ENCODE measurements around the gene TMC7. TPM values are rescaled to one million over a fixed set of nuclear protein-coding genes. Genes with fewer than 3 reads are reported as not detected.

The TMC7 gene
- under 1 TPM; 0.67 to 0.69 TPM for total RNA-seq

DNA sequence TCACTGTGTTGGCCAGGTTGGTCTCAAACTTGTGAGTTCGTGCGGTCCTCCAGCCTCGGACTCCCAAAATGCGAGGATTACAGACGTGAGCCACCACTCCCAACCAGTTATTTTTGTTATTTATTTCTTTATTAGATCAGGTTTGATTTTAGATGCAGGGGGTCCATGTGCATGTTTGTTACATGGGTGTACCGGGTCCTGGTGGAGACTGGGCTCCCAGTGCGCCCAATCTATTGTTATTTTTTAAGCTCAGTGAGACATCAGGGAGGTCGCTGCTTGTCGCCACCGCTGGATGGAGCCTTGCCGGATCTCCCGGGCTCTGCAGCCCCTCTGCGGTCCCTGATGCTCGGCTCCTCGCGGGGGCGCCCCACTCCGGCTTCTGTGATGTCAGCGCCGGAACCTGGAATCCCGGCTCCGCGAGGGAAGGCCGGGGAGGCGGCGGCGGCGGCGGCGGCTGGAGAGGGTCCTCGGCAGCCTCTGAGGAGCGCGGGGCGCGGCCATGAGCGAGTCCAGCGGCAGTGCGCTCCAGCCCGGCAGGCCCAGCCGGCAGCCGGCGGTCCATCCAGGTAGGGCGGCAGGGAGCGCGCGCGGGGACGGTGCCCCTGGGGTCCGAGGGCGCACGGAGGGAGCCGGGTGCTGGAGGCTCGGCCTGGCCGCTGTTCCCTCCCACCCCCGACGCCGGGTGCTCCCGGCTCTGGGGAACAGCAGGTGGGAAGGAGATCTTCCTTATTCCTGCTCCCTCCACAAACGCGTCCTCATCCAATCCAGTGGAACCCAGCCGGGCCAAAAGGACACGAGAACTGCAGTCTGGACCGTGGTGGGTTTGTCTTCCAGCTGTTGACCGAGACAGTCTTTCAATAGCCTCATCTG is at the start of gene TMC7:
TSS of gene TMC7 (plus strand) at position 370 of the 870 bp plus-strand sequence. CDS start at position 500, 130 bp downstream.

GRCh38 chr16:19067349-19068236 is 83.9 kb downstream of the TMC7 start, which contains the start of gene COQ7:
Gene COQ7, plus strand, starts transcription at chr16:19067614. Its CDS starts 51 bp downstream, at chr16:19067665.

Small RNA genes lying within 50 kb of the gene (small RNA-seq; reads per million reads assigned to genes)
- gene RNU6-1340P, result 0.35 to 0.51 reads per million in 2 donors

Other genes starting within 250 kb of the TMC7 start
- 100 to 1,000 TPM; 453 to 843 TPM for gene RPS15A, start 193.6 kb upstream of the TMC7 start, total RNA-seq
- 100 to 1,000 TPM; 401 to 524 TPM for gene ARL6IP1, start 182.4 kb upstream of the TMC7 start, total RNA-seq
- 10 to 100 TPM; 87.2 to 96.0 TPM for gene SMG1, start 57.5 kb upstream of the TMC7 start, total RNA-seq
- 10 to 100 TPM; 12.3 to 23.1 TPM for gene COQ7, start 83.7 kb downstream of the TMC7 start, total RNA-seq
- 10 to 100 TPM; 28.0 to 28.6 TPM for gene ITPRIPL2, start 130.0 kb downstream of the TMC7 start, total RNA-seq
- under 1 TPM in 1 of 2 donors, not detected in 1; under 0.01 TPM for gene SYT17, start 184.3 kb downstream of the TMC7 start, total RNA-seq